OCI-LY7 (cell line): ENCODE results near the gene RFC5. TPM values are rescaled to one million over a fixed set of nuclear protein-coding genes. Genes with fewer than 3 reads are reported as not detected.

Source experiments
- BruUV-seq: library from RNA; stranded (reverse); fragments of 400-500 nt; replicated peaks from 2 replicates; lab custom pipeline; 2021; lab: Mats Ljungman, UMichigan
- CTCF ChIA-PET: fragments of 300-600 bp; sonication (Branson Sonifier 250); formaldehyde crosslinking; loops from one replicate; lab custom pipeline; 2022; ENCODE audit warnings: antibody characterized with exemption; ENCODE audit not compliant: unreplicated experiment; lab: Charles Lee
- POLR2A ChIA-PET: fragments of 300-600 bp; sonication (Branson Sonifier 250); formaldehyde crosslinking; loops from one replicate; lab custom pipeline; 2022; ENCODE audit warnings: antibody characterized with exemption; lab: Charles Lee
- DNase-seq: peaks from one replicate; pipeline ENCODE4 v3.0.0-alpha.2; 2015; ENCODE audit warnings: low spot score
- H2AFZ ChIP-seq: fragments of 200-600 bp; sonication (generic), shearing (Covaris generic); 2 replicates; pipeline ENCODE4 v1.6.1; 2014; ENCODE audit warnings: mild to moderate bottlenecking, antibody characterized with exemption, low read length, moderate library complexity
- H3K27ac ChIP-seq: fragments of 200-600 bp; sonication (generic); 2 replicates; pipeline ENCODE4 v1.5.1; 2014; ENCODE audit warnings: mixed run types, low read depth, mild to moderate bottlenecking, moderate library complexity, low read length, inconsistent platforms; ENCODE audit not compliant: poor library complexity, severe bottlenecking
- H3K36me3 ChIP-seq: fragments of 200-600 bp; sonication (generic); 2 replicates; pipeline ENCODE4 v1.6.1; 2014; ENCODE audit warnings: mild to moderate bottlenecking, antibody characterized with exemption, low read length, moderate library complexity, mixed read lengths; ENCODE audit not compliant: insufficient read depth
- H3K4me1 ChIP-seq: fragments of 200-600 bp; sonication (generic); 2 replicates; pipeline ENCODE4 v1.5.1; 2014; ENCODE audit warnings: mild to moderate bottlenecking, low read length; ENCODE audit not compliant: insufficient read depth, poor library complexity, severe bottlenecking
- H3K4me2 ChIP-seq: fragments of 200-600 bp; sonication (generic); 2 replicates; pipeline ENCODE4 v1.6.1; 2014; ENCODE audit warnings: mild to moderate bottlenecking, low read length
- H3K4me3 ChIP-seq: fragments of 200-600 bp; sonication (generic); 2 replicates; pipeline ENCODE4 v1.5.1; 2014; ENCODE audit warnings: mild to moderate bottlenecking, low read depth, low read length; ENCODE audit not compliant: poor library complexity, severe bottlenecking
- H3K79me2 ChIP-seq: fragments of 200-600 bp; sonication (generic); 2 replicates; pipeline ENCODE4 v1.6.1; 2016; ENCODE audit warnings: low read depth, mild to moderate bottlenecking, low read length, moderate library complexity, mixed read lengths; ENCODE audit not compliant: insufficient read depth
- H3K9me2 ChIP-seq: fragments of 200-600 bp; sonication (generic); 2 replicates; pipeline ENCODE4 v1.6.1; 2016; ENCODE audit warnings: mild to moderate bottlenecking, low read length, mixed read lengths; ENCODE audit not compliant: insufficient read depth
- H3K9me3 ChIP-seq: fragments of 200-600 bp; sonication (generic); 2 replicates; pipeline ENCODE4 v1.6.1; 2014; ENCODE audit warnings: mild to moderate bottlenecking, mixed run types, low read length, mixed read lengths
- H4K20me1 ChIP-seq: fragments of 200-600 bp; sonication (generic); 2 replicates; pipeline ENCODE4 v1.6.1; 2014; ENCODE audit warnings: mild to moderate bottlenecking, antibody characterized with exemption, low read length, moderate library complexity, mixed read lengths; ENCODE audit not compliant: insufficient read depth
- EZH2phosphoT487 ChIP-seq: fragments of 200-600 bp; sonication (generic); IDR thresholded peaks from 2 replicates; pipeline ENCODE4 v1.6.1; 2018; ENCODE audit warnings: low read depth, borderline replicate concordance, mild to moderate bottlenecking, mixed run types, antibody characterized with exemption, low read length, moderate library complexity, mixed read lengths
- intact Hi-C: fragments of 100-400 bp; cut with micrococcal nuclease; formaldehyde crosslinking; loops from one replicate; pipeline ENCODE4 v1.10.0; 2022; ENCODE audit not compliant: unreplicated experiment
- total RNA-seq, 2 experiments: library from RNA; depleted of rRNA in 1 of 2; stranded (reverse); fragments of >200 nt in 1 of 2; shearing (Covaris generic) in 1 of 2; gene quantifications; 2 replicates each; pipeline ENCODE4 v1.2.3, GENCODE V29; 2014 to 2022
- TF ChIP-seq, protein P1 (sequence below): fragments of 200-600 bp; sonication (generic); conservative IDR thresholded peaks from 2 replicates; pipeline ENCODE4 v1.5.1; 2014; ENCODE audit warnings: mild to moderate bottlenecking, antibody characterized with exemption, low read length, moderate library complexity, mixed read lengths

Gene RFC5
- total RNA-seq, 2 experiments from 2014 or later, result 68.3 to 91.4 TPM

DNA sequence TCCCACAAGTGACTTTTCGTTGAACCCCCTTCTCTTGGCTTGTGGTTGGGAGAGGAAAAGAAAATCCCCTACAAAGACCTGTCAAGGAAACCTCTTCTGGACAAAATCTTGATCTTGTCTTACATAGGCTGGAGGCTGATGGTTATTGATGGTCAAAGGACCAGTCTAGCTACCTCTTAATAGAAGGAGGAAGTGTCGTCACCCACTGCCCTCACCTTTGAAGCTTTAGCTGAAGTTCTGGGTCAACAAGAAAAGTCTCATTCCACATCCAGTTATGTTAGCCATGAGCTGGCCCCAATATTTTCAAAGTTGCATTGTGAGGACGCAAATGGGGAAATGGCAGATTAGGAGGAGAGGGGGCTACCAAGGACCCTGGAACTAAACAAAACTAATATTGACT lies 41.5 kb upstream of the RFC5 start:
- Histone ChIP-seq H4K20me1 (no peaks in the 10 kb centered on the region), H3K4me2 (no peak overlapping the region), H3K79me2 (no peaks in the 10 kb centered on the region), H3K36me3 (no peaks in the 10 kb centered on the region), H3K27ac (no peak overlapping the region), H3K9me3 (no peaks in the 10 kb centered on the region), H3K9me2 (no peaks in the 10 kb centered on the region), H3K4me3 (no peak overlapping the region), H3K4me1 (no peaks in the 10 kb centered on the region), H2AFZ (no peak overlapping the region)
- BruUV-seq, result no TSS peak
- intact Hi-C loops, result no loop called here
- ChIA-PET POLR2A (no interaction called here), CTCF (no interaction called here)
- TF ChIP-seq, protein P1, sequence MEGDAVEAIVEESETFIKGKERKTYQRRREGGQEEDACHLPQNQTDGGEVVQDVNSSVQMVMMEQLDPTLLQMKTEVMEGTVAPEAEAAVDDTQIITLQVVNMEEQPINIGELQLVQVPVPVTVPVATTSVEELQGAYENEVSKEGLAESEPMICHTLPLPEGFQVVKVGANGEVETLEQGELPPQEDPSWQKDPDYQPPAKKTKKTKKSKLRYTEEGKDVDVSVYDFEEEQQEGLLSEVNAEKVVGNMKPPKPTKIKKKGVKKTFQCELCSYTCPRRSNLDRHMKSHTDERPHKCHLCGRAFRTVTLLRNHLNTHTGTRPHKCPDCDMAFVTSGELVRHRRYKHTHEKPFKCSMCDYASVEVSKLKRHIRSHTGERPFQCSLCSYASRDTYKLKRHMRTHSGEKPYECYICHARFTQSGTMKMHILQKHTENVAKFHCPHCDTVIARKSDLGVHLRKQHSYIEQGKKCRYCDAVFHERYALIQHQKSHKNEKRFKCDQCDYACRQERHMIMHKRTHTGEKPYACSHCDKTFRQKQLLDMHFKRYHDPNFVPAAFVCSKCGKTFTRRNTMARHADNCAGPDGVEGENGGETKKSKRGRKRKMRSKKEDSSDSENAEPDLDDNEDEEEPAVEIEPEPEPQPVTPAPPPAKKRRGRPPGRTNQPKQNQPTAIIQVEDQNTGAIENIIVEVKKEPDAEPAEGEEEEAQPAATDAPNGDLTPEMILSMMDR, result no peak
- no peak for TF ChIP-seq EZH2phosphoT487
- no peak for DNase-seq

DNA sequence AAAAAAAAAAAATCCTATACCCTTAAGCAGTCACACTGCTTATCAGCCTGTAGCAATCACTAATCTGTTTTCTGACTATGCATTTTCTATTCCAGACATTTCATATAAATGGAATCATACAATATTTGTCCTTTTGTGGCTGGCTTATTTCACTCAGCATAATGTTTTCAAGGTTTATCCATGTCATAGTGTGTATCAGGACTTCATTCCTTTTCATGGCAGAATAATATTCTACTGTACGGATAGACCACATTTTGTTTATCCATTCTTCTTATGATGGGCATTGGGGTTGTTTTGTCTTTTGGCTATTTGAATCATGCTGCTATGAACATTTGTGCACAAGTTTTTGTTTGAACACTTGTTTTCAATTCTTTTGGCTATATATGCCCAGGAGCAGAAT lies 39.1 kb upstream of the RFC5 start:
- Histone ChIP-seq H3K9me2 (no peaks in the 10 kb centered on the region), H3K79me2 (no peaks in the 10 kb centered on the region), H3K4me1 (no peaks in the 10 kb centered on the region), H2AFZ (no peak overlapping the region), H3K4me2 (no peak overlapping the region), H3K27ac (no peak overlapping the region), H3K9me3 (no peaks in the 10 kb centered on the region), H4K20me1 (no peaks in the 10 kb centered on the region), H3K36me3 (no peaks in the 10 kb centered on the region), H3K4me3 (no peak overlapping the region)
- no TSS peak for BruUV-seq
- intact Hi-C loops, result no loop called here
- TF ChIP-seq EZH2phosphoT487, result no peak
- TF ChIP-seq, protein P1, result no peak
- ChIA-PET CTCF (no interaction called here), POLR2A (no interaction called here)
- no peak for DNase-seq

DNA sequence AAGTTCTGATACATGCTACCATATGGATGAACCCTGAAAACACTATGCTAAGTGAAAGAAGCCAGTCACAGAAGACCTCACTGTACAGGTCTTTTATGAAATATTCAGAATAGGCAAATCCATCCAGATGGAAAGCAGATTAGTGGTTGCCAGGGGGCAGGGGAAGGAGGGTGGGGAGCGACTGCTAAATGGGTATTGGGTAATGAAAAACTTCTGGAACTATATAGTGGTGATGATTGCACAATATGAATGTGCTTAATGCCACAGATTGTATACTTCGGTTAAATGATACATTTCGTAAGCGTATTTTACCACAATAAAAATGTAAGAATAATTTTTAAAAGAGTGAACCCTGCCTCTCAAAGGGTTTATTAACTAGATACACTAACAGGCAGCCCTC lies 35.9 kb upstream of the RFC5 start:
- TF ChIP-seq EZH2phosphoT487, result no peak
- TF ChIP-seq, protein P1, result no peak
- Histone ChIP-seq H3K4me2 (no peak overlapping the region), H3K9me2 (no peaks in the 10 kb centered on the region), H3K4me3 (no peak overlapping the region), H3K36me3 (no peaks in the 10 kb centered on the region), H4K20me1 (no peaks in the 10 kb centered on the region), H3K79me2 (no peaks in the 10 kb centered on the region), H2AFZ (no peak overlapping the region), H3K9me3 (no peaks in the 10 kb centered on the region), H3K4me1 (no peaks in the 10 kb centered on the region), H3K27ac (no peak overlapping the region)
- no TSS peak for BruUV-seq
- intact Hi-C loops, result no loop called here
- POLR2A ChIA-PET, result no interaction called here
- CTCF ChIA-PET, result no interaction called here
- DNase-seq, result no peak
